ENCODE data around the gene C1QB. TPM values are rescaled to one million over a fixed set of nuclear protein-coding genes. Genes with fewer than 3 reads are reported as not detected.
"Not testable (repeated sequence)": the region's sequence is repeated elsewhere in the genome, so short reads cannot be mapped to it uniquely, and the experiment has no call there.

The C1QB gene
- total and polyA plus RNA-seq, 2 donors: 26.3 to 351 TPM

DNA sequence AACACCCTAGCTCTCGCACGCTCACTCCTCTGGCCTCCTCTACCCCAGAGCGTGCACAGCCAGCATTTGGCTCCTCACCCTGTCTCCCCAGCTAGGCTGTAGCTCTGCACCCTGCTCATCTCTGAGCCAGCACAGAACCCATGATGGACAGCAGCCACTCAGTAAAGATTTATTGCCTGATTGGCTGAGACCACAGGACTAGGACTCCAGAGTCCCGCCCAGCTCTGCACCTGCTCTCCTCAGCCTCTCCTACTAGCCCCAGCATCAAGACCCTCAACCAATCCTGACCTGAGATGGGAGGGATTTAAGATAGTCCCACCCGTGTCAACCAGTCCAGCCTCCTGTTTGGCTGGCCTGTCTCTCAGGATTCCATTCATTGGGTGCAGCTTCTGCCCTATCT is 9.3 kb downstream of the C1QB start:
- WGBS: 64% methylated on average over 5 of the region's 5 CpGs
- Histone ChIP-seq H3K4me3 (ENCODE audit: low read depth, low read length) (no peak overlapping the region), H3K27ac (ENCODE audit: low read depth) (no peak overlapping the region), H3K4me1 (ENCODE audit: insufficient read depth) (no peaks in the 10 kb centered on the region), H3K36me3 (ENCODE audit: insufficient read depth) (no peaks in the 10 kb centered on the region)
- no peak for DNase-seq (ENCODE audit: extremely low spot score)

DNA sequence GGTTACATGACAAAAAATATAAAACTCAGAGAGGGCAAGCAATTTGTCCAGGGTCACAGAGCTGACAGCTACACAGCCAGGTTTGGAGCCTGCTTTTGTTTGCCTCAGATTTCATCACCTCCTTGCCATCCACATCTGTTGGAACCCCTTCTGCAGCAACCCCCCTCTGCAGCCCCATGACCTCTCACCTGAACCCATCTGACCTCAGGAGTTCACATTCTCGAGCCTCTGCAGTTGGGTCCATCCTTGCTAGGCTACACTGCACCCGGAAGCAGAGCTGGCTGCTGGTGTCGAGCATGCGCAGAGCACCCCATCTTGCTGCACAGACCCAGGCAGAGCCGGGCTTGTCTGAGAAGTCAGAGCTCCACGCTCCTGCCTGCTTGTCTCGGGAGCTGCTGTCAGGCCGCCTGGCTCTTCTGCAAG is 10.0 kb downstream of the C1QB start:
- H3K27ac ChIP-seq (ENCODE audit: low read depth): no peak overlapping the region
- no peaks in the 10 kb centered on the region for H3K36me3 ChIP-seq (ENCODE audit: insufficient read depth)
- H3K4me1 ChIP-seq (ENCODE audit: insufficient read depth): no peaks in the 10 kb centered on the region
- 71% methylated on average over 8 of the region's 8 CpGs for WGBS
- DNase-seq (ENCODE audit: extremely low spot score): no peak
- H3K4me3 ChIP-seq (ENCODE audit: low read depth, low read length): no peak overlapping the region

DNA sequence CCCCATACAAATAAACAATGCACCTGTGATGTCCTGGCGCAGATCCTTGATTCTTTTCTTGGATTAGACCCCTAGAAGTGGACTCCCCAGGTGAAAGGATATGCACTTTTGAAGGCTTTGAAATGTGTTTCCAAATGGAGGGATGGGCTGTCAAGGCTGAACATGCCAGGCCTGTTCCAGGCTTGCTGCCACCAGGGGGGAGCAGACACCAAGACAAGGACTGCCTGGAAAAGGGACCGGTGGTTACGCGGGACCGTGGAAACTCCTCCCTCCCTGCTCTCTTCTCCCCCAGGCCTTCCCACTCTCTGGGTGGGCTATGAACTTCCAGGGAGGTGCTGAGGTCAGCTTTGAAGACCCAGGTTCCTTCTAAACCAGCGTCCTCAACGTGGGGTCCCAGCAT is 12.7 kb downstream of the C1QB start:
- no peak for DNase-seq (ENCODE audit: extremely low spot score)
- Histone ChIP-seq H3K4me1 (ENCODE audit: insufficient read depth) (no peaks in the 10 kb centered on the region), H3K27ac (ENCODE audit: low read depth) (no peak overlapping the region), H3K4me3 (ENCODE audit: low read depth, low read length) (no peak overlapping the region), H3K36me3 (ENCODE audit: insufficient read depth) (no peaks in the 10 kb centered on the region)
- WGBS: 44% methylated on average over 7 of the region's 7 CpGs

DNA sequence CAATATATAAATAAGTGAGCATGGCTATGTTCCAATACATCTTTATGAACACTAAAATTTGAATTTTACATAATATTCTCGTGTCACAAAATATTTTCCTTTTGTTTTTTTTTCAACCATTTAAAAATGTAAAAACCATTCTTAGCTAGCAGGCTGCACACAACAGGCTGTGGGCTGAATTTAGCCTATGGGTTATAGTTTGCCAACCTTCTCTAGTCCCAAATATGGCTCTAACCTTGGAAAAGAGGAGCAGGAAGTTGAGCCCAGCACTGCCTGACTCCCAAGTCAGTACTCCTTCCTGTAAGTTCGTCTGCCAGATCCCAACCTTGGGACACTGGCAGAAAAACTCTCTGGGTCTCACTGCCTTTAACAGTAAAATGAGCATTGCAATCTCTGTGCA is 13.4 kb downstream of the C1QB start:
- H3K27ac ChIP-seq (ENCODE audit: low read depth): no peak overlapping the region
- no peaks in the 10 kb centered on the region for H3K4me1 ChIP-seq (ENCODE audit: insufficient read depth)
- H3K36me3 ChIP-seq (ENCODE audit: insufficient read depth): no peaks in the 10 kb centered on the region
- DNase-seq (ENCODE audit: extremely low spot score): no peak
- H3K4me3 ChIP-seq (ENCODE audit: low read depth, low read length): no peak overlapping the region
- WGBS: 63% methylated on average over 2 of the region's 2 CpGs

DNA sequence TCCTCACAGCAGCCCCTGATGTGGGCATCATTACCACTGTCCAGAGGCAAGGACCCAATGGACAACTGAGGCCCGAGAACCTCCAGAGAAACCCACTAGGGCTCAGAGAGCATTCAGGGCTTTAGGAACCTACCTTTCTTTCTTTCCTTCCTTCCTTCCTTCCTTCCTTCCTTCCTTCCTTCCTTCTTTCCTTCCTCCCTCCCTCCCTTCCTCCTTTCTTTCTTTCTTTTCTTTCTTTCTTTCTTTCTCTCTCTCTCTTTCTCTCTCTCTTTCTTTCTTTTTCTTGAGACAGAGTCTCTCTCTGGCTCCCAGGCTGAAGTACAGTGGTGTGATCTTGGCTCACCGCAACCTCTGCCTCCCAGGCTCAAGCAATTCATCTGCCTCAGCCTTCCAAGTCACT is 15.8 kb downstream of the C1QB start:
- DNase-seq (ENCODE audit: extremely low spot score); H3K4me3 ChIP-seq (ENCODE audit: low read depth, low read length); H3K27ac ChIP-seq (ENCODE audit: low read depth); H3K36me3 ChIP-seq (ENCODE audit: insufficient read depth); H3K4me1 ChIP-seq (ENCODE audit: insufficient read depth): not testable (repeated sequence)
- WGBS: 92% methylated on average over 2 of the region's 2 CpGs

- no peaks in the 10 kb centered on the region for H3K36me3 ChIP-seq (ENCODE audit: insufficient read depth)
- no peak overlapping the region for H3K27ac ChIP-seq (ENCODE audit: low read depth)
- H3K4me1 ChIP-seq (ENCODE audit: insufficient read depth): no peaks in the 10 kb centered on the region
- 35% methylated on average over 12 of the region's 12 CpGs for WGBS
- no peak for DNase-seq (ENCODE audit: extremely low spot score)
- no peak overlapping the region for H3K4me3 ChIP-seq (ENCODE audit: low read depth, low read length)
These were observed 17.4 kb downstream of the C1QB start for GRCh38 chr1:22670352-22670975.

GRCh38 chr1:22671999-22672398 is 19.0 kb downstream of the C1QB start:
- H3K36me3 ChIP-seq (ENCODE audit: insufficient read depth): no peaks in the 10 kb centered on the region
- H3K4me3 ChIP-seq (ENCODE audit: low read depth, low read length): no peak overlapping the region
- no peaks in the 10 kb centered on the region for H3K4me1 ChIP-seq (ENCODE audit: insufficient read depth)
- no peak for DNase-seq (ENCODE audit: extremely low spot score)
- 85% methylated on average over 4 of the region's 4 CpGs for WGBS
- H3K27ac ChIP-seq (ENCODE audit: low read depth): no peak overlapping the region

DNA sequence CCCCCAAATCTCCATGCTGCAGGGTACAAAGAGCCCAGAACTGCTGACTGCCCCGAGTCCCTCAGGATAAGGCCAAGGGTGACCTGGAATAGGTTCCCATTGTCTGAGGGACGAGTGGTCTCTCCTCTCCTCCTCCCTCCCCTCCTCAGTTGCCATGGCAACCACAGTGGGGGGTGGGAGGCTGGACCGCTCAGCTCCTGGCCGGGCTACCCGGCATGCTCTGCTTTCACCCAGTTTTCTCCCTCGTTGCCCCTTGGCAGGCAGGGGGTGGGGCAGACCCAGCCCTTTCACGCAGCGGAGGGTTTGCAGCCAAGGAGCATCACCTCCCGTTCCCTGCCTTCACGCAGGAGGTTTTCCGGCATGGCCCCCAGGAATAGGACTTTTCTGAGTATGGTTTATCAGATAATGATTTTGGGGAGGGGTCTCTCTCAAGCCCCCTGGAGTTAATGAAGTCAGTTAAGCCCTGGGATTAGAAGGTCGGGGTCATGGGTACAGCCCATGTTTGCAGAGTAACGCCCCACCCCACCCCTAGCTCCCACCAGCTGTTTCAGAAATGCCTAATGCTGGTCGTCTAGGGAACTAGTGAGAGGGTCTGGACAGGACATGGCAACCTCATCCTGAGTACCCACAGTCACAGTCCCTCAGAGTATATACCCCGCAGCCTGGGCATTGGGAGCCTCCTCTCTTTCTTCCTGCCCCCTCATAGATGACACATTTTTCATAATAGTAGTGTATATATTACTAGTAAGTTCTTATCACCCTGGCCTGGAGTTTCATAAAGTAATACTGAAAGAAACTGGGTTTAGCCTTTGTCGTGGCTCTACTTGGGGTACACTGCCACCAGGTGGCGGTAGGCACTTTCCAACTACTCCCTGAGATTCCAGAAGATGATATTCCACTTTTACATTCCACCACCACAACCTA is 20.7 kb downstream of the C1QB start:
- no peak overlapping the region for H3K4me3 ChIP-seq (ENCODE audit: low read depth, low read length)
- H3K4me1 ChIP-seq (ENCODE audit: insufficient read depth): no peaks in the 10 kb centered on the region
- 11% methylated on average over 17 of the region's 17 CpGs for WGBS
- no peak for DNase-seq (ENCODE audit: extremely low spot score)
- H3K27ac ChIP-seq (ENCODE audit: low read depth): no peak overlapping the region
- H3K36me3 ChIP-seq (ENCODE audit: insufficient read depth): no peaks in the 10 kb centered on the region

- WGBS: 43% methylated on average over 1 of the region's 1 CpG
These were observed 21.3 kb downstream of the C1QB start for GRCh38 chr1:22674410-22674749.

GRCh38 chr1:22676151-22676550 is 23.1 kb downstream of the C1QB start:
- H3K27ac ChIP-seq (ENCODE audit: low read depth); H3K4me1 ChIP-seq (ENCODE audit: insufficient read depth); H3K36me3 ChIP-seq (ENCODE audit: insufficient read depth); H3K4me3 ChIP-seq (ENCODE audit: low read depth, low read length); DNase-seq (ENCODE audit: extremely low spot score): not testable (repeated sequence)
- WGBS: 88% methylated on average over 15 of the region's 15 CpGs

More at GRCh38 chr1:22674410-22674749, 21.3 kb downstream of the C1QB start:
- no peaks in the 10 kb centered on the region for H3K4me1 ChIP-seq (ENCODE audit: insufficient read depth)
- no peak overlapping the region for H3K27ac ChIP-seq (ENCODE audit: low read depth)
- no peaks in the 10 kb centered on the region for H3K36me3 ChIP-seq (ENCODE audit: insufficient read depth)
- H3K4me3 ChIP-seq (ENCODE audit: low read depth, low read length): no peak overlapping the region
- no peak for DNase-seq (ENCODE audit: extremely low spot score)

- Histone ChIP-seq H3K36me3 (ENCODE audit: insufficient read depth) (no peaks in the 10 kb centered on the region), H3K27ac (ENCODE audit: low read depth) (no peak overlapping the region), H3K4me1 (ENCODE audit: insufficient read depth) (no peaks in the 10 kb centered on the region), H3K4me3 (ENCODE audit: low read depth, low read length) (no peak overlapping the region)
- no peak for DNase-seq (ENCODE audit: extremely low spot score)
- 73% methylated on average over 37 of the region's 37 CpGs for WGBS
These were observed 24.0 kb downstream of the C1QB start for GRCh38 chr1:22676916-22677583.

- Histone ChIP-seq H3K27ac (ENCODE audit: low read depth) (no peak overlapping the region), H3K4me3 (ENCODE audit: low read depth, low read length) (no peak overlapping the region), H3K36me3 (ENCODE audit: insufficient read depth) (no peaks in the 10 kb centered on the region), H3K4me1 (ENCODE audit: insufficient read depth) (no peaks in the 10 kb centered on the region)
- no peak for DNase-seq (ENCODE audit: extremely low spot score)
- 79% methylated on average over 13 of the region's 13 CpGs for WGBS
These were observed 25.2 kb downstream of the C1QB start for GRCh38 chr1:22677931-22678896.

- no peak overlapping the region for H3K27ac ChIP-seq (ENCODE audit: low read depth)
- no peaks in the 10 kb centered on the region for H3K4me1 ChIP-seq (ENCODE audit: insufficient read depth)
- WGBS: 52% methylated on average over 9 of the region's 9 CpGs
- DNase-seq (ENCODE audit: extremely low spot score): no peak
- no peaks in the 10 kb centered on the region for H3K36me3 ChIP-seq (ENCODE audit: insufficient read depth)
- no peak overlapping the region for H3K4me3 ChIP-seq (ENCODE audit: low read depth, low read length)
These were observed 27.7 kb downstream of the C1QB start for GRCh38 chr1:22680726-22681125.

Measured in urinary bladder (tissue), 4 donors.